GM20000 (cell line): ENCODE data around the gene STRN4.

Experiments
- DNase-seq: peaks from one replicate; pipeline ENCODE4 v3.0.0; 2012; ENCODE audit warnings: low spot score
- CTCF ChIP-seq: IDR thresholded peaks from 2 replicates; pipeline ENCODE4 v1.5.1; 2012; ENCODE audit warnings: mild to moderate bottlenecking, control low read depth; ENCODE audit errors: extremely low read depth, missing control alignments

STRN4 gene

GRCh38 chr19:46729696-46730095 is 16.6 kb downstream of the STRN4 start:
- TF ChIP-seq CTCF: no peak
- no peak for DNase-seq

- peak; percentile 91 for DNase-seq
Observed at GRCh38 chr19:46728693-46729339, 17.4 kb downstream of the STRN4 start.

GRCh38 chr19:46728208-46728607 is 18.0 kb downstream of the STRN4 start:
- DNase-seq: no peak
- TF ChIP-seq CTCF: no peak

More at GRCh38 chr19:46728693-46729339, 17.4 kb downstream of the STRN4 start:
- TF ChIP-seq CTCF: peak; percentile 97

- DNase-seq: no peak
- no peak for TF ChIP-seq CTCF
Observed at GRCh38 chr19:46727757-46728156, 18.5 kb downstream of the STRN4 start.

- TF ChIP-seq CTCF: no peak
Observed at GRCh38 chr19:46726971-46727501, 19.2 kb downstream of the STRN4 start.

GRCh38 chr19:46726551-46726950 is 19.7 kb downstream of the STRN4 start:
- no peak for TF ChIP-seq CTCF
- DNase-seq: no peak

More at GRCh38 chr19:46726971-46727501, 19.2 kb downstream of the STRN4 start:
- DNase-seq: no peak

- no peak for TF ChIP-seq CTCF
- no peak for DNase-seq
Observed at GRCh38 chr19:46725859-46726393, 20.3 kb downstream of the STRN4 start.
